Activated effector memory CD4-positive, alpha-beta T cell treated with anti-CD3 and anti-CD28 coated beads, Interleukin-2, amount 50 U/mL, for 16 hours (primary cell): ENCODE data around the gene HOXB4.
A peak's percentile ranks its signal among the peaks of the same experiment; 100 is the strongest.

Source experiments
- DNase-seq: peaks from one replicate; pipeline ENCODE4 v3.0.0-alpha.2; 2020

The HOXB4 gene

GRCh38 chr17:48577946-48578615, at the start of gene HOXB4:
Gene HOXB4, minus strand, starts transcription at chr17:48578350. Its CDS starts 31 bp downstream, at chr17:48578319.
- DNase-seq = peak; percentile 87

- no peak for DNase-seq
These were observed 49.0 kb upstream of the HOXB4 start for GRCh38 chr17:48627118-48627597.

GRCh38 chr17:48626245-48627117, 48.3 kb upstream of the HOXB4 start, which contains the start of gene HOXB9:
Gene HOXB9, minus strand, starts transcription at chr17:48626358. Its CDS starts 89 bp downstream, at chr17:48626269.
- peak; percentile 82 for DNase-seq

- DNase-seq = peak; percentile 78
These were observed 47.5 kb upstream of the HOXB4 start for GRCh38 chr17:48625495-48626244.

GRCh38 chr17:48624544-48625494, 46.7 kb upstream of the HOXB4 start:
- peak; percentile 71 for DNase-seq

- DNase-seq = no peak
These were observed 46.0 kb upstream of the HOXB4 start for GRCh38 chr17:48624118-48624517.

DNA sequence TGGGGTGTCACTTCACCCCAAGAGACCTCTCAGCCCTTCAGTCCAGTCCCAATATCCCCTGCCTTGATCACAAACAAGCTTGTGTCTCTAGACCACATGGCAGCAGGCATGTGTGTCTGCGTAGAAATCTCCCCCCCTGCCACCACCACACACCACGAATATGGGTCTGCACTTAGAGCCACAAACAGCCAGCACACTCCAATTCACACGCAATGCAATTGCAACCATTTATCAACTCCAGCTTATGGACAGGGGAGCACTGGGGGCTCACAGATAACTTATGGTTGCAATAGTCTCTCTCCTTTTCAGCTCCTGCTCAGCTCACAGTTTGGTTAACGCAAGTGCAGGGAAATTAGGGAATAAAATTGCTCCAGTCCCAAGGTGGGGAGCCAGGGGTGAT, 45.4 kb upstream of the HOXB4 start:
- DNase-seq = no peak

GRCh38 chr17:48622857-48623256, 44.7 kb upstream of the HOXB4 start:
- no peak for DNase-seq

GRCh38 chr17:48621410-48622392, 43.6 kb upstream of the HOXB4 start:
- DNase-seq = no peak

- no peak for DNase-seq
These were observed 42.5 kb upstream of the HOXB4 start for GRCh38 chr17:48620461-48621139.

DNA sequence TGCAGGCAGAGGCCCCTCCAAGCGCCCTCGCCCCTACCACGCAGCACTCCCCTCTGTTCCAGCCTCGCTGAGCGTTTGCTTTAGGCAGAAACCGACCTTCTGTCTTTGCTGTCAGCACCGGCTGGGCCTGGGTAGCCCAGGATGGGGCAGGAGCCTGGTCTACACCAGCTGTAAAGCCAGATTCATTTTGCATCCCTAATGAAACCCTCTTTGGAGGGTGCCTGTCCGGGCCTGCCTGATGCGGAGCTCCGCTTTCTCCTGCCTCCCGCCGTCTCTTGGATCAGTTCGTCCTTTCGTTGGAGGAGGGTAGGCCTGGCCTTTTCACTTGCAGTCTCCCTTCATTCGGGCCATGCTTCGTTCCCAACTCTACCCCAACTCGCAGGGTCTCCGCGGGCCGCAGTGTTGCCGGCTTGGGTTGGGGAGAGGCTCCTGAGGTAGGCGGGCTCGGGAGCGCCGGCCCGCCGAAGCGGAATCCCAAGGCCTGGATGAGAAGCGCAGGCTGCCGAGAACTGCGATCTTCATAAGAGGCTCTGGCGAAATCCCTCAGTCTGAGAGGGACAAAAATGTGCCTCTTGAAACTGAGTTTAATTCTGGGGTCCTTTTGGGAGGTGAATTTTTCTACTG, 41.8 kb upstream of the HOXB4 start:
- DNase-seq = no peak

- peak; percentile 94 for DNase-seq
These were observed 40.2 kb upstream of the HOXB4 start for GRCh38 chr17:48618256-48618896.

GRCh38 chr17:48617471-48618255, 39.5 kb upstream of the HOXB4 start:
- no peak for DNase-seq

GRCh38 chr17:48616717-48617470, 38.7 kb upstream of the HOXB4 start:
- no peak for DNase-seq

GRCh38 chr17:48615963-48616716, 38.0 kb upstream of the HOXB4 start:
- no peak for DNase-seq
